Panc1 (cell line): ENCODE results near the gene DDX1.

Experiments used
- CTCF ChIP-seq: fragments of 450-650 bp; IDR thresholded peaks from 2 replicates; pipeline ENCODE4 v1.5.1; 2017; ENCODE audit warnings: mild to moderate bottlenecking
- POLR2AphosphoS5 ChIP-seq: IDR thresholded peaks from 2 replicates; pipeline ENCODE4 v1.6.1; 2012; ENCODE audit warnings: mild to moderate bottlenecking, low read depth, low read length, moderate library complexity
- REST ChIP-seq, 2 experiments: IDR thresholded peaks; 2 replicates each; pipeline ENCODE4 v1.6.1; 2011 to 2012; ENCODE audit warnings: low read depth in 2 of 2, control low read depth in 1 of 2, low read length in 1 of 2, mild to moderate bottlenecking in 1 of 2, moderate library complexity in 1 of 2; ENCODE audit not compliant: insufficient read depth in 1 of 2
- SIN3A ChIP-seq: IDR thresholded peaks from 2 replicates; pipeline ENCODE4 v1.6.1; 2012; ENCODE audit warnings: low read depth, mild to moderate bottlenecking, low read length, moderate library complexity, borderline replicate concordance; ENCODE audit not compliant: insufficient read depth

GRCh38 chr2:15546297-15547098 lies 45.2 kb upstream of the DDX1 start:
- no peak for TF ChIP-seq POLR2AphosphoS5
- TF ChIP-seq REST (IDR thresholded peaks at IDR 0.05; ENCODE audit: insufficient read depth in 1 of 2, low read depth in 2 of 2, low read length in 1 of 2) = no peak
- peak; percentile 78 for TF ChIP-seq CTCF
- no peak for TF ChIP-seq SIN3A
